ENCODE data around the gene UGT1A10. TPM values are rescaled to one million over a fixed set of nuclear protein-coding genes. Genes with fewer than 3 reads are reported as not detected.
"Not testable (repeated sequence)": the region's sequence is repeated elsewhere in the genome, so short reads cannot be mapped to it uniquely, and the experiment has no call there.

Gene UGT1A10
- total RNA-seq, 1 donor, result not detected

DNA sequence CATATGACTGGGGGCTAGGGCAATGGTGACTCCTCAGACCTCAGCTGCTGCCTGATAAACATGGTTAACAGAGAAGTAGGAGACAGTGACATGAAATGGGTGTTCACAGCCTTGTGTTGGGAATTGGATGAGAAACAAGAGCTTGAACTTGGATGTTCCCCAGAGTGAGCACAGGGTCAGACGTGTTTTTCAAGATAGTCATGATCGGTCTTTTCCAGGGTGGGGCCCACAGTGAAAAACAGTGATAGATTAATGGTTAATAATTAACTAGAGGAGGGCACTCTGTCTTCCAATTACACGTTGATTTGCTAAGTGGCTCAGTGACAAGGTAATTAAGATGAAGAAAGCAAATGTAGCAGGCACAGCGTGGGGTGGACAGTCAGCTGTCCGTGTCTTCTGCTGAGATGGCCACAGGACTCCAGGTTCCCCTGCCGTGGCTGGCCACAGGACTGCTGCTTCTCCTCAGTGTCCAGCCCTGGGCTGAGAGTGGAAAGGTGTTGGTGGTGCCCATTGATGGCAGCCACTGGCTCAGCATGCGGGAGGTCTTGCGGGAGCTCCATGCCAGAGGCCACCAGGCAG, 92.6 kb downstream of the UGT1A10 start, which contains the start of gene UGT1A3:
Gene UGT1A3, plus strand, starts transcription at position 320 of the 579 bp plus-strand sequence. Its CDS starts 85 bp downstream, at position 405.
- Histone ChIP-seq H3K27me3 (ENCODE audit: insufficient read depth, low read length) (peaks cover 7% of the 10 kb centered on the region), H3K4me2 (ENCODE audit: insufficient read depth, low read length) (no peak within 1 kb of the TSS), H3K9me3 (ENCODE audit: low read depth, low read length) (no peaks in the 10 kb centered on the region), H3K36me3 (ENCODE audit: insufficient read depth, low read length) (no peaks in the 10 kb centered on the region), H3K4me3 (ENCODE audit: insufficient read depth, low read length) (no peak within 1 kb of the TSS), H3K4me1 (ENCODE audit: insufficient read depth, low read length) (no peaks in the 10 kb centered on the region), H2AFZ (ENCODE audit: low read length) (no peak within 1 kb of the TSS), H3K27ac (ENCODE audit: low read depth, low read length) (no peak within 1 kb of the TSS), H4K20me1 (ENCODE audit: insufficient read depth, low read length) (no peaks in the 10 kb centered on the region), H3K79me2 (ENCODE audit: insufficient read depth, low read length) (no peaks in the 10 kb centered on the region)
- DNase-seq (ENCODE audit: insufficient read length, low spot score, missing footprints), result no peak
- TF ChIP-seq, protein P1, sequence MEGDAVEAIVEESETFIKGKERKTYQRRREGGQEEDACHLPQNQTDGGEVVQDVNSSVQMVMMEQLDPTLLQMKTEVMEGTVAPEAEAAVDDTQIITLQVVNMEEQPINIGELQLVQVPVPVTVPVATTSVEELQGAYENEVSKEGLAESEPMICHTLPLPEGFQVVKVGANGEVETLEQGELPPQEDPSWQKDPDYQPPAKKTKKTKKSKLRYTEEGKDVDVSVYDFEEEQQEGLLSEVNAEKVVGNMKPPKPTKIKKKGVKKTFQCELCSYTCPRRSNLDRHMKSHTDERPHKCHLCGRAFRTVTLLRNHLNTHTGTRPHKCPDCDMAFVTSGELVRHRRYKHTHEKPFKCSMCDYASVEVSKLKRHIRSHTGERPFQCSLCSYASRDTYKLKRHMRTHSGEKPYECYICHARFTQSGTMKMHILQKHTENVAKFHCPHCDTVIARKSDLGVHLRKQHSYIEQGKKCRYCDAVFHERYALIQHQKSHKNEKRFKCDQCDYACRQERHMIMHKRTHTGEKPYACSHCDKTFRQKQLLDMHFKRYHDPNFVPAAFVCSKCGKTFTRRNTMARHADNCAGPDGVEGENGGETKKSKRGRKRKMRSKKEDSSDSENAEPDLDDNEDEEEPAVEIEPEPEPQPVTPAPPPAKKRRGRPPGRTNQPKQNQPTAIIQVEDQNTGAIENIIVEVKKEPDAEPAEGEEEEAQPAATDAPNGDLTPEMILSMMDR (IDR thresholded peaks at IDR 0.05; ENCODE audit: extremely low read depth, low read depth, low read length), result no peak

DNA sequence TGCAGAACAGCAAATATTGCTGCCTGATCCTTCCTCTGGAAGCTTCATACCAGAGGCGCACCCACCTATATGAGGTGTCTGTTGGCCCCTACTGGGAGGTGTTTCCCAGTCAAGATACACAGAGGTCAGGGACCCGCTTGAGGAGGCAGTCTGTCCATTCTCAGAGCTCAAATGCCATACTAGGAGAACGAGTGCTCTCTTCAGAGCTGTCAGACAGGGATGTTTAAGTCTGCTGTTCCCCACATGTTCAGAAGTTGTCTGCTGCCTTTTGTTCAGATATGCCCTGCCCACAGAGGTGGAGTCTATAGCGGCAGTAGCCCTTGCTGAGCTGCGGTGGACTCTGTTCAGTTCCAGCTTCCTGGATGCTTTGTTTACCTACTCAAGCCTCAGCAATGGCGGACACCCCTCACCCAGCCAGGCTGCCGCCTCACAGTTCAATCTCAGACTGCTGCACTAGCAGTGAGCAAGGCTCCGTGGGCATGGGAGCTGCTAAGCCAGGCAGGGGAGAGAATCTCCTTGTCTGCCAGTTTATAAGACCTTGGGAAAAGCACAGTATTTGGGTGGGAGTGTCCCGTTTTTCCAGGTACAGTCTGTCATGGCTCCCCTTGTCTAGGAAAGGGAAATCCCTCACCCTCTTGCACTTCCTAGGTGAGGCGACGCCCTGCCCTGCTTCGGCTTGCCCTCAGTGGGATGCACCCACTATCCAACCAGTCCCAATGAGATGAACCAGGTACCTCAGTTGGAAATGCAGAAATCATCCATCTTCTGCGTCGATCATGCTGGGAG, 100.8 kb downstream of the UGT1A10 start:
- not testable (repeated sequence) for DNase-seq (ENCODE audit: insufficient read length, low spot score, missing footprints); H3K36me3 ChIP-seq (ENCODE audit: insufficient read depth, low read length); H3K79me2 ChIP-seq (ENCODE audit: insufficient read depth, low read length); H3K4me1 ChIP-seq (ENCODE audit: insufficient read depth, low read length); H3K27me3 ChIP-seq (ENCODE audit: insufficient read depth, low read length); H3K4me3 ChIP-seq (ENCODE audit: insufficient read depth, low read length); H3K9me3 ChIP-seq (ENCODE audit: low read depth, low read length); H3K27ac ChIP-seq (ENCODE audit: low read depth, low read length); H4K20me1 ChIP-seq (ENCODE audit: insufficient read depth, low read length); H3K4me2 ChIP-seq (ENCODE audit: insufficient read depth, low read length); H2AFZ ChIP-seq (ENCODE audit: low read length)

DNA sequence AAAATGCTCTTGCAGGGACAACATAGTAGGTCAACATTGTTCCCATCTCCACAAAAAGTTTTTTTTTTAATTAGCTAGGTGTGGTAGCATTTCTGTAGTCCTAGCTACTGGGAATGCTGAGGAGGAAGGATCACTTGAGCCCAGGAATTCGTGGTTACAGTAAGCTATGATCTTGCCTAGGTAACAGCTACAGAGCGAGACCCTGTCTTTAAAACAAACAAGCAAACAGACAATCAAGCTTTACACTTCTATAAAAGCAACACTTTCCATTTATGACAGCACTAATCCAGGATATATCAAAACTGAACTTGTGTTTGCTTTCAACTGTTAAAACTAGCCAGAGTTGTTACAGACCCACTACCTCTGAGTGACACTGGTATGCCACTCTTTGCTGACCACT, 104.6 kb downstream of the UGT1A10 start:
- Histone ChIP-seq H3K79me2 (ENCODE audit: insufficient read depth, low read length) (no peaks in the 10 kb centered on the region), H3K27ac (ENCODE audit: low read depth, low read length) (no peak overlapping the region), H3K4me2 (ENCODE audit: insufficient read depth, low read length) (no peak overlapping the region), H3K27me3 (ENCODE audit: insufficient read depth, low read length) (peaks cover 14% of the 10 kb centered on the region), H3K9me3 (ENCODE audit: low read depth, low read length) (no peaks in the 10 kb centered on the region), H4K20me1 (ENCODE audit: insufficient read depth, low read length) (no peaks in the 10 kb centered on the region), H2AFZ (ENCODE audit: low read length) (no peak overlapping the region), H3K36me3 (ENCODE audit: insufficient read depth, low read length) (no peaks in the 10 kb centered on the region), H3K4me1 (ENCODE audit: insufficient read depth, low read length) (no peaks in the 10 kb centered on the region), H3K4me3 (ENCODE audit: insufficient read depth, low read length) (no peak overlapping the region)
- no peak for DNase-seq (ENCODE audit: insufficient read length, low spot score, missing footprints)
- TF ChIP-seq, protein P1 (IDR thresholded peaks at IDR 0.05; ENCODE audit: extremely low read depth, low read depth, low read length), result no peak

DNA sequence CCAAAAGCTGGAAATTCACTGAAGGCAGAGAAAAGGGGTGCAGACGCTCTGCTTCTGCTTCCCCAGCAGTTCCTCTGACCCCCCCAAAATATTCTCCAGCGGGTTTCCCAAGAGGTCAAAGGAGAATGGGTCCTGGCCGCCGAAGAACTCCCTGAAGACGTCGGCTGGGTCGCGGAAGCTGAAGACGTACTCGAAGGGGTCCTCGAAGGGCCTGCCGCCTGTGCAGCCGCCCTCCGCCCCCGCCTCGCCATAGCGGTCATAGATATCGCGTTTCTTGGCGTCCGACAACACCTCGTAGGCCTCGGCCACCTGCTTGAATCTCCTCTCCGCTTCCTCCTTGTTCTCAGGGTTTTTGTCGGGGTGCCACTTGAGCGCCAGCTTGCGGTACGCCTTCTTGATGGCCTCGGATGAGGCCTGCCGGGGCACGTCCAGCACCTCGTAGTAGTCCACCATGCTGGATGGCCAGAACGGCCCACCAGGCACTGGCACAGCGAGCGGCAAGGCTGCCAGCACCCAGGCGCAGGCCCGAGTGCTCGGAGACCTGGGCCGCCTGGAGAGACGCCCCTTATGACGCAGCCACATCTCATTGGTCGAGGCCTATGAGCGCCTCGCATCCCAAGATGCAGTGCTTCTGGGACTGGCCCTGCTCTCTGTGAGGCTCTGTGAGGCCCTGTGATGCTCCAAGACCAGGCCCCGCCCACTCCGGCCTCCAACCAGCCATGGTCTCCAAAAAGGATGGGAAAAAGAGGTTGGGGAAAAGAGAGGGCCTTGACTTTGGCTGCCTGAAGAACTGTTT, 107.4 kb downstream of the UGT1A10 start:
- Histone ChIP-seq H3K27ac (ENCODE audit: low read depth, low read length) (no peak overlapping the region), H3K27me3 (ENCODE audit: insufficient read depth, low read length) (peaks cover 10% of the 10 kb centered on the region), H3K79me2 (ENCODE audit: insufficient read depth, low read length) (no peaks in the 10 kb centered on the region), H3K4me1 (ENCODE audit: insufficient read depth, low read length) (peaks cover 3% of the 10 kb centered on the region), H3K4me3 (ENCODE audit: insufficient read depth, low read length) (no peak overlapping the region), H3K36me3 (ENCODE audit: insufficient read depth, low read length) (no peaks in the 10 kb centered on the region), H2AFZ (ENCODE audit: low read length) (no peak overlapping the region), H4K20me1 (ENCODE audit: insufficient read depth, low read length) (no peaks in the 10 kb centered on the region), H3K4me2 (ENCODE audit: insufficient read depth, low read length) (no peak overlapping the region), H3K9me3 (ENCODE audit: low read depth, low read length) (no peaks in the 10 kb centered on the region)
- no peak for DNase-seq (ENCODE audit: insufficient read length, low spot score, missing footprints)
- TF ChIP-seq, protein P1 (IDR thresholded peaks at IDR 0.05; ENCODE audit: extremely low read depth, low read depth, low read length), result no peak

Measured in osteoblast (primary cell).